CD14-positive monocyte (primary cell): Measurements from ENCODE around the gene CHN1. TPM values are rescaled to one million over a fixed set of nuclear protein-coding genes. Genes with fewer than 3 reads are reported as not detected.
A peak's percentile ranks its signal among the peaks of the same experiment; 100 is the strongest.

Experiments used
- DNase-seq, 3 donors: peaks; one replicate each; pipeline ENCODE4 v3.0.0-alpha.2; 2011 to 2022
- H2AFZ ChIP-seq: 2 replicates; pipeline ENCODE4 v1.6.0; 2012; ENCODE audit warnings: mild to moderate bottlenecking, low read depth, low read length, inconsistent platforms; ENCODE audit not compliant: insufficient read depth, poor library complexity, severe bottlenecking
- H3K27ac ChIP-seq, 2 donors: 1 replicate in 1 of 2; 2 replicates in 1 of 2; pipeline ENCODE4 v1.5.1; 2012 to 2013; ENCODE audit warnings: low read length in 2 of 2, control low read depth in 1 of 2, inconsistent platforms in 1 of 2, low read depth in 1 of 2, mild to moderate bottlenecking in 1 of 2
- H3K27me3 ChIP-seq, 2 donors: one replicate each; pipeline versions ENCODE4 v1.6.0 to v1.6.1; 2011 to 2013; ENCODE audit warnings: low read length in 2 of 2; ENCODE audit not compliant: control insufficient read depth in 2 of 2, insufficient read depth in 2 of 2
- H3K36me3 ChIP-seq, 2 donors: replicated peaks in 1 of 2; 1 replicate in 1 of 2; 2 replicates in 1 of 2; pipeline versions ENCODE4 v1.5.1 to v1.6.1; 2012 to 2013; ENCODE audit warnings: low read length in 2 of 2, control low read depth in 1 of 2, inconsistent platforms in 1 of 2, mild to moderate bottlenecking in 1 of 2; ENCODE audit not compliant: insufficient read depth in 2 of 2, control insufficient read depth in 1 of 2
- H3K4me1 ChIP-seq, 2 donors: 1 replicate in 1 of 2; 2 replicates in 1 of 2; pipeline versions ENCODE4 v1.5.1 to v1.6.1; 2012 to 2013; ENCODE audit warnings: low read length in 2 of 2, control low read depth in 1 of 2, inconsistent platforms in 1 of 2, mild to moderate bottlenecking in 1 of 2, moderate library complexity in 1 of 2; ENCODE audit not compliant: insufficient read depth in 2 of 2, control insufficient read depth in 1 of 2
- H3K4me2 ChIP-seq: replicated peaks from 2 replicates; pipeline ENCODE3; 2012; ENCODE audit warnings: low read length, moderate library complexity, mild to moderate bottlenecking; ENCODE audit not compliant: poor library complexity, severe bottlenecking; ENCODE audit errors: extremely low read depth
- H3K4me3 ChIP-seq, 3 experiments: fragments of 200-600 bp in 1 of 3; sonication (generic) in 1 of 3; replicated peaks in 1 of 3; 1 replicate in 2 of 3; 2 replicates in 1 of 3; pipeline ENCODE4 v1.5.1; 2011 to 2013; ENCODE audit warnings: low read length in 3 of 3, mild to moderate bottlenecking in 3 of 3, control low read depth in 2 of 3, low read depth in 2 of 3, inconsistent platforms in 1 of 3, moderate library complexity in 1 of 3
- H3K79me2 ChIP-seq: 2 replicates; pipeline ENCODE4 v1.6.0; 2012; ENCODE audit warnings: mild to moderate bottlenecking, control low read depth, inconsistent platforms, low read length, moderate library complexity; ENCODE audit not compliant: insufficient read depth
- H3K9ac ChIP-seq: 2 replicates; pipeline ENCODE4 v1.6.0; 2017; ENCODE audit warnings: low read length, mild to moderate bottlenecking; ENCODE audit not compliant: insufficient read depth, poor library complexity, severe bottlenecking
- H3K9me3 ChIP-seq, 2 donors: replicated peaks in 1 of 2; 1 replicate in 1 of 2; 2 replicates in 1 of 2; pipeline versions ENCODE4 v1.5.1 to v1.6.1; 2012 to 2013; ENCODE audit warnings: low read length in 2 of 2, control low read depth in 1 of 2; ENCODE audit not compliant: control insufficient read depth in 1 of 2, insufficient read depth in 1 of 2
- H4K20me1 ChIP-seq: 2 replicates; pipeline ENCODE4 v1.6.0; 2012; ENCODE audit warnings: mild to moderate bottlenecking, low read length, control low read depth, moderate library complexity; ENCODE audit not compliant: insufficient read depth
- H3K27ac Mint-ChIP-seq, 7 donors: one replicate each; pipeline ENCODE4 v1.8.0; 2020; ENCODE audit warnings: mild to moderate bottlenecking in 7 of 7, mixed read lengths in 7 of 7, moderate library complexity in 6 of 7, inconsistent platforms in 2 of 7
- H3K27me3 Mint-ChIP-seq, 3 donors: one replicate each; pipeline ENCODE4 v1.8.0; 2021 to 2022; ENCODE audit warnings: low read depth in 3 of 3, mild to moderate bottlenecking in 3 of 3, mixed read lengths in 3 of 3, moderate library complexity in 3 of 3, inconsistent platforms in 1 of 3
- H3K36me3 Mint-ChIP-seq, 2 donors: one replicate each; pipeline ENCODE4 v1.8.0; 2020; ENCODE audit warnings: mixed read lengths in 2 of 2, inconsistent platforms in 1 of 2, mild to moderate bottlenecking in 1 of 2
- H3K4me1 Mint-ChIP-seq: one replicate; pipeline ENCODE4 v1.8.0; 2020; ENCODE audit warnings: mild to moderate bottlenecking, mixed read lengths
- H3K4me3 Mint-ChIP-seq, 2 donors: one replicate each; pipeline ENCODE4 v1.8.0; 2020; ENCODE audit warnings: mild to moderate bottlenecking in 2 of 2, mixed read lengths in 2 of 2, moderate library complexity in 1 of 2
- H3K9me3 Mint-ChIP-seq, 7 donors: one replicate each; pipeline ENCODE4 v1.8.0; 2020 to 2022; ENCODE audit warnings: mixed read lengths in 7 of 7, mild to moderate bottlenecking in 6 of 7, moderate library complexity in 6 of 7, inconsistent platforms in 2 of 7
- WGBS: methylation state at CpG from one replicate; pipeline ENCODE4 v1.1.5; 2013; ENCODE audit warnings: missing lambda C conversion rate; ENCODE audit not compliant: insufficient coverage; 5-methylcytosine and 5-hydroxymethylcytosine counted together
- intact Hi-C, 2 donors: fragments of 100-400 bp; cut with micrococcal nuclease; formaldehyde crosslinking; loops; one replicate each; pipeline versions ENCODE4 v1.15.0 to v1.15.1; 2023
- polyA plus RNA-seq, 3 donors: library from polyadenylated mRNA; depleted of rRNA in 1 of 3; unstranded in 2 of 3; stranded (reverse) in 1 of 3; fragments of 300-500 nt in 2 of 3; fragments of >200 nt in 1 of 3; fragmentation: Illumina TruSeq in 2 of 3; gene quantifications; 1 replicate in 2 of 3; 2 replicates in 1 of 3; pipeline ENCODE4 v1.2.3, GENCODE V29; 2012 to 2021
- TF ChIP-seq, protein P1 (sequence below): fragments of 200-600 bp; IDR thresholded peaks from one replicate; pipeline ENCODE4 v1.8.0; 2022; ENCODE audit warnings: antibody characterized with exemption, mild to moderate bottlenecking

Gene CHN1
- polyA plus RNA-seq, 3 donors: 0.36 TPM; not detected in 2

- Histone ChIP-seq H3K9ac (no peak overlapping the region), H4K20me1 (no peaks in the 10 kb centered on the region), H3K4me2 (no peak overlapping the region), H3K79me2 (no peaks in the 10 kb centered on the region), H3K27ac (no peak overlapping the region), H3K27me3 (no peaks in the 10 kb centered on the region), H3K36me3 (no peaks in the 10 kb centered on the region), H3K4me3 (no peak overlapping the region), H2AFZ (no peak overlapping the region), H3K4me1 (peaks cover 8% of the 10 kb centered on the region in 2 donors), H3K9me3 (no peaks in the 10 kb centered on the region)
- Mint-ChIP-seq H3K9me3 (peaks cover 0 to 5% (median 0%) of the 10 kb centered on the region in 7 donors), H3K4me3 (no peak overlapping the region), H3K27ac (peak overlapping the region in 1 of 7 donors; percentile 37), H3K27me3 (peaks cover 0 to 1% (median 0%) of the 10 kb centered on the region in 3 donors), H3K4me1 (peaks cover 16% of the 10 kb centered on the region), H3K36me3 (no peaks in the 10 kb centered on the region)
- intact Hi-C loops: no loop called here
- TF ChIP-seq, protein P1, sequence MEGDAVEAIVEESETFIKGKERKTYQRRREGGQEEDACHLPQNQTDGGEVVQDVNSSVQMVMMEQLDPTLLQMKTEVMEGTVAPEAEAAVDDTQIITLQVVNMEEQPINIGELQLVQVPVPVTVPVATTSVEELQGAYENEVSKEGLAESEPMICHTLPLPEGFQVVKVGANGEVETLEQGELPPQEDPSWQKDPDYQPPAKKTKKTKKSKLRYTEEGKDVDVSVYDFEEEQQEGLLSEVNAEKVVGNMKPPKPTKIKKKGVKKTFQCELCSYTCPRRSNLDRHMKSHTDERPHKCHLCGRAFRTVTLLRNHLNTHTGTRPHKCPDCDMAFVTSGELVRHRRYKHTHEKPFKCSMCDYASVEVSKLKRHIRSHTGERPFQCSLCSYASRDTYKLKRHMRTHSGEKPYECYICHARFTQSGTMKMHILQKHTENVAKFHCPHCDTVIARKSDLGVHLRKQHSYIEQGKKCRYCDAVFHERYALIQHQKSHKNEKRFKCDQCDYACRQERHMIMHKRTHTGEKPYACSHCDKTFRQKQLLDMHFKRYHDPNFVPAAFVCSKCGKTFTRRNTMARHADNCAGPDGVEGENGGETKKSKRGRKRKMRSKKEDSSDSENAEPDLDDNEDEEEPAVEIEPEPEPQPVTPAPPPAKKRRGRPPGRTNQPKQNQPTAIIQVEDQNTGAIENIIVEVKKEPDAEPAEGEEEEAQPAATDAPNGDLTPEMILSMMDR: no peak
- DNase-seq: no peak
These were observed 44.5 kb upstream of the CHN1 start for GRCh38 chr2:175049661-175050060.

DNA sequence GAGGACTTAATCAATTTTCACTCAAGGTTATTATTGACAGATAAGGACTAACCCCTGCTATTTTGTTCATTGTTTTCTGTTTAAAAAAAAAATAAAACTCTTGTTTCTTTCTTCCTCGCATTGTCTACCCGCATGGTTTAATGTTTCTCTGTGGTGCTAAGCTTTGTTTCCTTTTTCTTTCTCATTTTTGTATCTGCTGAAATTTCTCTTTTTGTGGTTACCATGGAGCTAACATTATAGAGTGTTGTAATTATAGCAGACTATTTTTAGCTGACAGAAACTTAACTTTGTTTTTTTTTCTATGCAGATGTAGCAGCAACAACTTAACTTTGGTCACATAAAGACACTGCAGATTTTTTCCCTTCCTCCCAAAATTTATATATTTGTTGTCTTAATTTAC is 43.1 kb upstream of the CHN1 start:
- H3K4me3 ChIP-seq: no peak overlapping the region
- no peaks in the 10 kb centered on the region for H3K79me2 ChIP-seq
- H3K4me1 Mint-ChIP-seq: peaks cover 16% of the 10 kb centered on the region
- no peak overlapping the region for H2AFZ ChIP-seq
- H3K27ac ChIP-seq: no peak overlapping the region
- DNase-seq: no peak
- H4K20me1 ChIP-seq: no peaks in the 10 kb centered on the region
- H3K4me3 Mint-ChIP-seq: peak overlapping the region in 1 of 2 donors; percentile 22
- H3K36me3 Mint-ChIP-seq: no peaks in the 10 kb centered on the region
- H3K9ac ChIP-seq: no peak overlapping the region
- peak overlapping the region; percentile 24 for H3K4me2 ChIP-seq
- peaks cover 0 to 5% (median 0%) of the 10 kb centered on the region in 7 donors for H3K9me3 Mint-ChIP-seq
- H3K27me3 ChIP-seq: no peaks in the 10 kb centered on the region
- TF ChIP-seq, protein P1: no peak
- peaks cover 0 to 2% (median 0%) of the 10 kb centered on the region in 3 donors for H3K27me3 Mint-ChIP-seq
- no CpG with 5 or more reads among the region's 2 CpGs for WGBS
- H3K9me3 ChIP-seq: no peaks in the 10 kb centered on the region
- H3K27ac Mint-ChIP-seq: peak overlapping the region in 4 of 7 donors; percentile 9 to 58 (median 24)
- H3K36me3 ChIP-seq: no peaks in the 10 kb centered on the region
- intact Hi-C loops: no loop called here
- peaks cover 8% of the 10 kb centered on the region in 2 donors for H3K4me1 ChIP-seq
